Kidney (tissue), 14 donors: ENCODE results near the gene PMFBP1. TPM values are rescaled to one million over a fixed set of nuclear protein-coding genes. Genes with fewer than 3 reads are reported as not detected.

Experiments used
- DNase-seq, 5 donors: peaks; one replicate each; pipeline ENCODE4 v3.0.0-alpha.2; 2013 to 2020
- FAIRE-seq: peaks from 2 replicates; lab custom pipeline; 2012; peaks lifted over from hg19 to GRCh38; lab: Jason Lieb, UNC
- H3K27ac ChIP-seq, 2 donors: one replicate each; pipeline ENCODE4 v1.7.0; 2013; ENCODE audit warnings: low read depth in 2 of 2, low read length in 2 of 2, inconsistent platforms in 1 of 2
- H3K27me3 ChIP-seq: one replicate; pipeline ENCODE4 v1.7.1; 2013; ENCODE audit warnings: low read length, inconsistent platforms; ENCODE audit not compliant: control insufficient read depth, insufficient read depth
- H3K36me3 ChIP-seq, 3 donors: one replicate each; pipeline versions ENCODE4 v1.7.0 to v1.7.1; 2013; ENCODE audit warnings: low read length in 3 of 3, control low read depth in 1 of 3, inconsistent platforms in 1 of 3; ENCODE audit not compliant: insufficient read depth in 3 of 3, control insufficient read depth in 2 of 3
- H3K4me1 ChIP-seq, 3 donors: one replicate each; pipeline versions ENCODE4 v1.7.0 to v1.7.1; 2013; ENCODE audit warnings: low read length in 3 of 3, inconsistent platforms in 1 of 3, low read depth in 1 of 3; ENCODE audit not compliant: control insufficient read depth in 2 of 3, insufficient read depth in 2 of 3
- H3K4me3 ChIP-seq, 3 donors: one replicate each; pipeline versions ENCODE4 v1.7.0 to v1.8.1; 2013; ENCODE audit warnings: low read length in 3 of 3, control low read depth in 1 of 3, inconsistent platforms in 1 of 3
- H3K9ac ChIP-seq, 3 donors: one replicate each; pipeline versions ENCODE4 v1.7.0 to v1.7.1; 2013; ENCODE audit warnings: low read length in 3 of 3, control low read depth in 1 of 3, inconsistent platforms in 1 of 3
- H3K9me3 ChIP-seq, 3 donors: one replicate each; pipeline versions ENCODE4 v1.7.0 to v1.7.1; 2013; ENCODE audit warnings: low read length in 3 of 3, control low read depth in 1 of 3, inconsistent platforms in 1 of 3; ENCODE audit not compliant: control insufficient read depth in 2 of 3, insufficient read depth in 1 of 3
- CTCF ChIP-seq: IDR thresholded peaks from 3 replicates; pipeline ENCODE4 v1.5.1; 2012; ENCODE audit warnings: mild to moderate bottlenecking, moderate library complexity, borderline replicate concordance; ENCODE audit not compliant: insufficient read depth; ENCODE audit errors: extremely low read depth
- intact Hi-C: fragments of 100-400 bp; cut with DNase I; formaldehyde crosslinking; loops from one replicate; pipeline ENCODE4 v1.11.1; 2022
- polyA plus RNA-seq: library from polyadenylated mRNA; stranded (reverse); fragments of 350-450 nt; fragmentation: Illumina TruSeq; extraction: RNeasy Lipid Tissue Mini Kit (QIAGEN cat#74804); gene quantifications from one replicate; pipeline ENCODE4 v1.2.3, GENCODE V29; 2014; ENCODE audit warnings: low read depth, low replicate concordance; ENCODE audit not compliant: insufficient read depth
- total RNA-seq: library from RNA; stranded (reverse); fragmentation: NEBNext Ultra II Directional; extraction: Animal tissue kit (Norgen Biotek cat#: 25700); gene quantifications from one replicate; pipeline ENCODE4 v1.2.1, GENCODE V29; 2021
- donor health status: control.
- donor health status: control.
- donor health status: control.
- donor health status: control.
- donor health status: control.
- donor health status: DM: yes; HTN: yes; CAD: no.
- donor health status: Normal renal cell carcinoma (clear cell type).

PMFBP1 gene
- total and polyA plus RNA-seq, 2 donors from 2014 or later, result 0.13 to 0.69 TPM

- no peak overlapping the region for H3K4me3 ChIP-seq
- no peak overlapping the region for H3K27ac ChIP-seq
- no peak overlapping the region for H3K9ac ChIP-seq
- TF ChIP-seq CTCF, result no peak
- peaks cover 0 to 48% (median 39%) of the 10 kb centered on the region in 3 donors for H3K36me3 ChIP-seq
- no peaks in the 10 kb centered on the region for H3K9me3 ChIP-seq
- DNase-seq (no peak), FAIRE-seq (no peak)
- no peaks in the 10 kb centered on the region for H3K27me3 ChIP-seq
- intact Hi-C loops, result no loop called here
- H3K4me1 ChIP-seq, result no peaks in the 10 kb centered on the region
These were observed 60.1 kb downstream of the PMFBP1 start for GRCh38 chr16:72111657-72112451.

GRCh38 chr16:72110662-72111615 lies 61.0 kb downstream of the PMFBP1 start:
- Histone ChIP-seq H3K9ac (no peak overlapping the region), H3K9me3 (no peaks in the 10 kb centered on the region), H3K4me1 (no peaks in the 10 kb centered on the region), H3K36me3 (peaks cover 2 to 55% (median 43%) of the 10 kb centered on the region in 3 donors), H3K27ac (no peak overlapping the region), H3K4me3 (no peak overlapping the region), H3K27me3 (no peaks in the 10 kb centered on the region)
- no peak for FAIRE-seq
- no peak for DNase-seq
- intact Hi-C loops, result no loop called here
- TF ChIP-seq CTCF, result no peak

GRCh38 chr16:72109966-72110530 lies 61.9 kb downstream of the PMFBP1 start:
- FAIRE-seq (no peak), DNase-seq (no peak)
- intact Hi-C loops, result no loop called here
- Histone ChIP-seq H3K4me1 (no peaks in the 10 kb centered on the region), H3K4me3 (no peak overlapping the region), H3K36me3 (peaks cover 2 to 64% (median 50%) of the 10 kb centered on the region in 3 donors), H3K9me3 (no peaks in the 10 kb centered on the region), H3K27me3 (no peaks in the 10 kb centered on the region), H3K9ac (no peak overlapping the region), H3K27ac (no peak overlapping the region)
- TF ChIP-seq CTCF, result no peak
